Sigmoid colon (tissue), 4 donors: ENCODE results near the gene LAMC3.

ENCODE experiments used
- POLR2AphosphoS5 ChIP-seq, 4 donors: sonication (generic); formaldehyde crosslinking; IDR thresholded peaks; one replicate each; pipeline ENCODE4 v1.6.1; 2017; ENCODE audit warnings: antibody characterized with exemption in 4 of 4
- TF ChIP-seq, protein P1 (sequence below), 4 experiments: fragments of 450-650 bp in 3 of 4; fragments of 200-600 bp in 1 of 4; IDR thresholded peaks; one replicate each; pipeline ENCODE4 v1.5.1; 2016 to 2019; ENCODE audit warnings: antibody characterized with exemption in 4 of 4, mild to moderate bottlenecking in 3 of 4, moderate library complexity in 2 of 4

- no peak for TF ChIP-seq POLR2AphosphoS5 (IDR thresholded peaks at IDR 0.05)
- TF ChIP-seq, protein P1, sequence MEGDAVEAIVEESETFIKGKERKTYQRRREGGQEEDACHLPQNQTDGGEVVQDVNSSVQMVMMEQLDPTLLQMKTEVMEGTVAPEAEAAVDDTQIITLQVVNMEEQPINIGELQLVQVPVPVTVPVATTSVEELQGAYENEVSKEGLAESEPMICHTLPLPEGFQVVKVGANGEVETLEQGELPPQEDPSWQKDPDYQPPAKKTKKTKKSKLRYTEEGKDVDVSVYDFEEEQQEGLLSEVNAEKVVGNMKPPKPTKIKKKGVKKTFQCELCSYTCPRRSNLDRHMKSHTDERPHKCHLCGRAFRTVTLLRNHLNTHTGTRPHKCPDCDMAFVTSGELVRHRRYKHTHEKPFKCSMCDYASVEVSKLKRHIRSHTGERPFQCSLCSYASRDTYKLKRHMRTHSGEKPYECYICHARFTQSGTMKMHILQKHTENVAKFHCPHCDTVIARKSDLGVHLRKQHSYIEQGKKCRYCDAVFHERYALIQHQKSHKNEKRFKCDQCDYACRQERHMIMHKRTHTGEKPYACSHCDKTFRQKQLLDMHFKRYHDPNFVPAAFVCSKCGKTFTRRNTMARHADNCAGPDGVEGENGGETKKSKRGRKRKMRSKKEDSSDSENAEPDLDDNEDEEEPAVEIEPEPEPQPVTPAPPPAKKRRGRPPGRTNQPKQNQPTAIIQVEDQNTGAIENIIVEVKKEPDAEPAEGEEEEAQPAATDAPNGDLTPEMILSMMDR (IDR thresholded peaks at IDR 0.05), result no peak
These were observed 37.1 kb downstream of the LAMC3 start for GRCh38 chr9:131046093-131046380.
